HL-60 (cell line): ENCODE data around the gene CD164.

Experiments
- DNase-seq, 2 experiments: peaks; one replicate each; pipeline ENCODE4 v3.0.0-alpha.2; 2010 to 2020; ENCODE audit warnings: low read depth in 1 of 2, low spot score in 1 of 2
- H3K27ac ChIP-seq: fragments of 250-450 bp; sonication (Bioruptor Pico); replicated peaks from 2 replicates; pipeline ENCODE4 v1.5.1; 2020; ENCODE audit warnings: mild to moderate bottlenecking, moderate library complexity
- H3K27me3 ChIP-seq: fragments of 250-450 bp; sonication (Bioruptor Pico); 2 replicates; pipeline ENCODE4 v1.5.1; 2021; ENCODE audit warnings: mild to moderate bottlenecking, moderate library complexity; ENCODE audit not compliant: insufficient read depth, poor library complexity, severe bottlenecking
- H3K4me3 ChIP-seq: replicated peaks from 2 replicates; pipeline ENCODE4 v1.5.1; 2011; ENCODE audit warnings: mild to moderate bottlenecking, control low read depth, low read length; ENCODE audit not compliant: insufficient read depth
- GABPA ChIP-seq: IDR thresholded peaks from 2 replicates; pipeline ENCODE4 v1.6.1; 2012; ENCODE audit warnings: low read depth
- POLR2AphosphoS5 ChIP-seq: IDR thresholded peaks from 2 replicates; pipeline ENCODE4 v1.6.1; 2012; ENCODE audit warnings: low read depth
- SPI1 ChIP-seq: IDR thresholded peaks from 2 replicates; pipeline ENCODE4 v1.6.1; 2012; ENCODE audit warnings: low read depth, mild to moderate bottlenecking, borderline replicate concordance
- TF ChIP-seq, protein P1 (sequence below): IDR thresholded peaks from 2 replicates; pipeline ENCODE4 v1.6.1; 2012; ENCODE audit warnings: low read depth; ENCODE audit not compliant: insufficient replicate concordance
- TF ChIP-seq, protein P2 (sequence below): IDR thresholded peaks from one replicate; pipeline ENCODE4 v1.5.1; 2011; ENCODE audit warnings: low read length, control low read depth, inconsistent platforms; ENCODE audit not compliant: insufficient read depth

CD164 gene

DNA sequence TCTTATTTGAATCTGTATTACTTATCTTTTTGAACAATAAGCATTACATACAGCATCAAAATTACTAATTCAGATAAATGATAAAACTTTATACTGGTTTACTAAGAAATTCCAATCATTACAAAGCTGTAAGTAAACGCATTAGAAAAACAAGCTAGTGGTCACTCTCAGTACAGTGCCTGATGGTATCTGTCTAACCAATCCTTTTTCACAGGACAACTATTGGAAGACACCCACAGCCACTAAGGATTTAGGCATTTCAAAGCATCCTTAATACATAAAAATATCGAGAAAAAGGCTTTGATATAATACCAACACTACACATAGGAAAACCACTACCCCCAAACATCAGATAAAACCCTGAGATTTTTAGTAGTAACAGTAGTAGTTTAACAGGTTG is 2.6 kb downstream of the CD164 start:
- Histone ChIP-seq H3K27me3 (no peaks in the 10 kb centered on the region), H3K4me3 (peak overlapping the region; percentile 74), H3K27ac (peak overlapping the region; percentile 100; the same call in 1 of the 2 replicates)
- TF ChIP-seq, protein P1, sequence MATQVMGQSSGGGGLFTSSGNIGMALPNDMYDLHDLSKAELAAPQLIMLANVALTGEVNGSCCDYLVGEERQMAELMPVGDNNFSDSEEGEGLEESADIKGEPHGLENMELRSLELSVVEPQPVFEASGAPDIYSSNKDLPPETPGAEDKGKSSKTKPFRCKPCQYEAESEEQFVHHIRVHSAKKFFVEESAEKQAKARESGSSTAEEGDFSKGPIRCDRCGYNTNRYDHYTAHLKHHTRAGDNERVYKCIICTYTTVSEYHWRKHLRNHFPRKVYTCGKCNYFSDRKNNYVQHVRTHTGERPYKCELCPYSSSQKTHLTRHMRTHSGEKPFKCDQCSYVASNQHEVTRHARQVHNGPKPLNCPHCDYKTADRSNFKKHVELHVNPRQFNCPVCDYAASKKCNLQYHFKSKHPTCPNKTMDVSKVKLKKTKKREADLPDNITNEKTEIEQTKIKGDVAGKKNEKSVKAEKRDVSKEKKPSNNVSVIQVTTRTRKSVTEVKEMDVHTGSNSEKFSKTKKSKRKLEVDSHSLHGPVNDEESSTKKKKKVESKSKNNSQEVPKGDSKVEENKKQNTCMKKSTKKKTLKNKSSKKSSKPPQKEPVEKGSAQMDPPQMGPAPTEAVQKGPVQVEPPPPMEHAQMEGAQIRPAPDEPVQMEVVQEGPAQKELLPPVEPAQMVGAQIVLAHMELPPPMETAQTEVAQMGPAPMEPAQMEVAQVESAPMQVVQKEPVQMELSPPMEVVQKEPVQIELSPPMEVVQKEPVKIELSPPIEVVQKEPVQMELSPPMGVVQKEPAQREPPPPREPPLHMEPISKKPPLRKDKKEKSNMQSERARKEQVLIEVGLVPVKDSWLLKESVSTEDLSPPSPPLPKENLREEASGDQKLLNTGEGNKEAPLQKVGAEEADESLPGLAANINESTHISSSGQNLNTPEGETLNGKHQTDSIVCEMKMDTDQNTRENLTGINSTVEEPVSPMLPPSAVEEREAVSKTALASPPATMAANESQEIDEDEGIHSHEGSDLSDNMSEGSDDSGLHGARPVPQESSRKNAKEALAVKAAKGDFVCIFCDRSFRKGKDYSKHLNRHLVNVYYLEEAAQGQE, result no peak
- no peak for DNase-seq

DNA sequence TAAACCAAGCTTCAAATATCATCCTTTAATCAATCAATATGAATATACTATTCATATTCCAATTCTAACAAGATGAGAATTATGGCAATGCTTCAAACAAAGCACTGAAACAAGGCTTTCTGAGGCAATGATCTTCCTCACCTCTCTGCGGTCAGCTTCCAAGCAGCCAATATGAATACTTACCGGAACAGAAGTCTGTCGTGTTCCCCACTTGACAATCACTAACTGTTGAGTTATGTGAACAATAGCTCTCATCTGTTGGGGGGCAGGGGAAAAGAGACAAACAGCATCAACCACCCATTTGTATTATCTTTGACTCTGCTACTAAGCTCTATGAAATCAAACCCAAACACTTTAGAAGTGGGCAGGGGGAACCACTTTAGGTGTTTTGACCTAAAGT is 4.5 kb downstream of the CD164 start:
- TF ChIP-seq, protein P2, sequence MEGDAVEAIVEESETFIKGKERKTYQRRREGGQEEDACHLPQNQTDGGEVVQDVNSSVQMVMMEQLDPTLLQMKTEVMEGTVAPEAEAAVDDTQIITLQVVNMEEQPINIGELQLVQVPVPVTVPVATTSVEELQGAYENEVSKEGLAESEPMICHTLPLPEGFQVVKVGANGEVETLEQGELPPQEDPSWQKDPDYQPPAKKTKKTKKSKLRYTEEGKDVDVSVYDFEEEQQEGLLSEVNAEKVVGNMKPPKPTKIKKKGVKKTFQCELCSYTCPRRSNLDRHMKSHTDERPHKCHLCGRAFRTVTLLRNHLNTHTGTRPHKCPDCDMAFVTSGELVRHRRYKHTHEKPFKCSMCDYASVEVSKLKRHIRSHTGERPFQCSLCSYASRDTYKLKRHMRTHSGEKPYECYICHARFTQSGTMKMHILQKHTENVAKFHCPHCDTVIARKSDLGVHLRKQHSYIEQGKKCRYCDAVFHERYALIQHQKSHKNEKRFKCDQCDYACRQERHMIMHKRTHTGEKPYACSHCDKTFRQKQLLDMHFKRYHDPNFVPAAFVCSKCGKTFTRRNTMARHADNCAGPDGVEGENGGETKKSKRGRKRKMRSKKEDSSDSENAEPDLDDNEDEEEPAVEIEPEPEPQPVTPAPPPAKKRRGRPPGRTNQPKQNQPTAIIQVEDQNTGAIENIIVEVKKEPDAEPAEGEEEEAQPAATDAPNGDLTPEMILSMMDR, result no peak
- no peak for TF ChIP-seq SPI1
- Histone ChIP-seq H3K27ac (no peak overlapping the region), H3K27me3 (no peaks in the 10 kb centered on the region), H3K4me3 (no peak overlapping the region)
- no peak for DNase-seq

DNA sequence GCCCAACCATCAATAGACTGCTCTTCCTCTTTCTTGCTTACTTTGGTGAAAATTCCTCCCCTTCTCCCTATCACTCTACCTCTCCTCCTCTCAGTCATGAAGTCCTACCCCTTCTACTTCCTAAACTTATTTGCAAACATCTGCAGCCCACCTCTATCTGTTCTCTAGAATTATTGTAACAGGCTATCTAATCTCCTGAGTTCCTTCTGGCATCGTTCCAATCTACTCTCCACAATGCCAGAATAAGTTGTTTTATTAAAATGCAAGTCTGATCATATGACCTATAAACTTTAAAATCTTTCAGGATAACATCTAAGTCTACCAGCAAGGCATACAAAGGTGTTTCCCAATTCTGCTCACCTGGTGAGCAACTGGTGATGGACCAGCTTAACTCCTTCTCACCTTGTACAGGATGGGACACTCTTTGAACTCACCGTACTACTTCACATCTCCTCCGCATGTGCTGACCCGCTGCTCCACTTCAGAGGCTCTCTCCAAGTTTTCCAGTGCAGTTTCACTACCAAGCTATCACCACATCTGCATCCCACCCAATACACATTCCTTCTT is 7.9 kb downstream of the CD164 start:
- no peak overlapping the region for H3K4me3 ChIP-seq
- H3K27me3 ChIP-seq, result no peaks in the 10 kb centered on the region
- no peak for DNase-seq
- TF ChIP-seq GABPA, result no peak
- TF ChIP-seq, protein P1, result no peak
- H3K27ac ChIP-seq, result peak overlapping the region; percentile 26

DNA sequence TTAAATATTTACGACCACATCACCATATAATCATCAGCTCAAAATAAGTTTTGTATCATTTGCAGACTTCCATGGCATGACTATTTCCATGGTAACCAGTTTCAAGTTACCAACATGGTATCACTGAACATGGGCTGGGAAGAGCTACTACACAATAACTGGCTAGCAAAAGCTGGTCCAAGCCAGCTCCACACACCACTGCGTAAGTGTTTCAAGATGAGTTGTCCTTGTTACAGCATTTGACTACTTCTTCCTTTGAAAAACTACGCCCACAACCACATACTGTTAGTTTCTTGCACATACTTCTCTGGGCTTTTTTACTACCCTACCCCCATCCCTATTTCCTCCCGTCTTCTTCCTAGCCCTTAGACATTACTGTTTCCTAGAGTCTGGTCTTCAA is 8.5 kb downstream of the CD164 start:
- TF ChIP-seq, protein P1, result no peak
- TF ChIP-seq POLR2AphosphoS5 (no peak), GABPA (no peak), SPI1 (no peak)
- TF ChIP-seq, protein P2, result no peak
- DNase-seq, result peak in 1 of 2 experiments; percentile 50
- Histone ChIP-seq H3K27ac (peak overlapping the region; percentile 48), H3K27me3 (no peaks in the 10 kb centered on the region), H3K4me3 (no peak overlapping the region)
